HUDEP-2 (cell line): Measurements from ENCODE around the gene SH3TC1.

Experiments used
- DNase-seq, 76 experiments: peaks; one replicate each; lab custom pipeline; 2025; ENCODE audit not compliant: unreplicated experiment in 76 of 76; lab: John Stamatoyannopoulos, UW

The SH3TC1 gene

GRCh38 chr4:8283631-8284121, 84.6 kb downstream of the SH3TC1 start:
- no peak for DNase-seq

GRCh38 chr4:8284391-8284790, 85.3 kb downstream of the SH3TC1 start:
- no peak for DNase-seq

GRCh38 chr4:8285143-8285975, 86.3 kb downstream of the SH3TC1 start:
- DNase-seq = no peak

- no peak for DNase-seq
These were observed 87.1 kb downstream of the SH3TC1 start for GRCh38 chr4:8285976-8286718.

- DNase-seq = no peak
These were observed 87.7 kb downstream of the SH3TC1 start for GRCh38 chr4:8286719-8287342.

GRCh38 chr4:8287343-8288280, 88.5 kb downstream of the SH3TC1 start:
- no peak for DNase-seq

GRCh38 chr4:8289151-8289750, 90.2 kb downstream of the SH3TC1 start:
- DNase-seq = no peak

GRCh38 chr4:8289956-8290700, 91.0 kb downstream of the SH3TC1 start:
- DNase-seq = no peak

- DNase-seq = no peak
These were observed 91.5 kb downstream of the SH3TC1 start for GRCh38 chr4:8290701-8290970.
